GM11168 (cell line): ENCODE data around the gene PRPSAP1.

Experiments
- in situ Hi-C: fragments of 300-500 bp; cut with MboI; formaldehyde crosslinking; loops from one replicate; pipeline ENCODE4 v1.12.0; 2022; ENCODE audit warnings: low sequenced_read_pairs; ENCODE audit not compliant: unreplicated experiment

Gene PRPSAP1

DNA sequence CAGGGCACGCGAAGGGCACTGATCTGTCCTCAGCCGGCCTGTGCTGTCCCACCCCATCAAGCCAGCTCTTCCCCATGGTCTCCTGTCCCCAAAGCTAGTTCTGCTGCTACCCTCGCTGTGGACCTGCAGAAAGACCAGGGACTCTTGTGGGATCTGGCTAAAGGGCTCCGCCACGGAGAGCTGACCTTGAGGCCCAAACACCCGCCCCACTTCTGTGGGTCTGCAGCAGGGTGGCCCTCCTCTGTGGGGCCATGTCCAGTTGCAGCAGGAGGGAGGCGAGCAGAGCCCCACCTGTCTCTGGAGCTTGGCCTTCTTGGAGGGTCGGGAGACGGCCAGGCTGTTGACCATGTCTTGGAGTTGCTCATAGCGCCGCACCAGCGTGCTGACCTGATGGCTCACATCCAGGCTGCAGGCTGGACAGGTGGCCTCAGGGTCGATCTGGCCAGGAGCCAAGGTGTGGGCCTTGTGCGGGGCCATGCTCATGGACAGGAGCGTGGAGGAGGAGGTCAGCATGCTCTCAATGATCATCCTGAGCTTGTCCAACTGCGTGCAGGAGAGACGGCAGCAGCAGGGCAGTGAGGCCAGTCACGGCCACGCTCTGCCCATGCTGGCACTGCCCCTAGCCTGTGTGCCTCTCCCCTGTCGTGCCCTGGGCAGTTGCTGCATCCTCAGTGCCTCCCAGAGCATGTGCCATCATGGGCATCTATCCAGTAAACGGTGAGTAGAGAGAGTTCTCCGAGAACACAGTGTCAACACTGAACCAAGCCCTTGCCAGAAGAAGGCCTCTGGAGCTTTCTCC is 71.9 kb downstream of the PRPSAP1 start:
- in situ Hi-C loops, result loop anchor here (5.0 to 25.0 kb wide), 2 partner anchors 164 to 269 kb away; partner anchors contain the start of gene CDK3

DNA sequence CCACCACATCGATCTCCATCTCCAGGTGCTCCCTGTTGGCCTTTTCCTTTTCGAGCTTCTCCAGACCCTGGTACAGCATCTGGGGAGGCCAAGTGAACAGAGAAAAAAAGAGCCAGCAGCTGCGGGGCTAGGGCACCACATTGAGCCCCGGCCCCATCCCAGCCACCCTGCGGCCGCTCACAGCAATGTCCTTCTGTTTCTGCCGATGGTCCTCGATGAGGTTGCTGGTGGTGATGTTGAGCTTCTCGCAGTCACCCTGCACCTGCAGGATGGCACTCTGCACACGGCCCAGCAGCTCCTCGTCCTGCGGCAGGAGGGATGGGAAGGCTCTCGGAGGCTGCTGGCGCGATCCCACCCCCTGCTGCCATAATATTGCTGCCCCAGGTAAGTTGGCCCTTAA is 73.1 kb downstream of the PRPSAP1 start:
- in situ Hi-C loops, result loop anchor here (5.0 to 25.0 kb wide), 2 partner anchors 163 to 268 kb away; partner anchors contain the start of gene CDK3

DNA sequence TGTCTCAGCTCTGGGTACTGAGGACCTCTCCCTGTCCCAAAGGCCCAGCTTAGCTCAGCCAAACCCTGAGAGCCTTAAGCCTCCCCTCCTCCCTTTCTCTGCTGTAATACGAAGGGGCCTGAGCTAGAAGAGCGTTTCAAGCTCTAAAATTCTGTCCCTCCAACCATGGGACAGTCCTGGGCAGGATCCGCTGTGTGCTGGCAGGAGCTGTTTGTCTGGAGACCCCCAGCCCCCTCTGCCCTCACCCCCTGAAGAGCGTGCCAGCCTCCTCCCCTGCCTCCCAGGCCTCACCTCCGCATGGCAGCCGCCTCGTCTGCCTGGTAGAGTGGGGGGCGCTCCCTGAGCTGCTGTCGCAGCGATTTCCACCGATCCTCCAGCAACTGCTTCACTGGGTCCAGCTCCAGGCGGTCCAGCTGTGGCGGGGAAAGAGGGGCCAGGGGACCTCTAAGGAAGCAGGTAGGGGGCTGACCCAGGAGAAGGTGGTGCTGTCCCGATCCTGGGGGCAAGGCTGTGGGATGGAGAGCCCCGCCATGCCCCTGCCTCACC is 73.9 kb downstream of the PRPSAP1 start:
- in situ Hi-C loops, result loop anchor here (5.0 to 25.0 kb wide), 2 partner anchors 163 to 268 kb away; partner anchors contain the start of gene CDK3

DNA sequence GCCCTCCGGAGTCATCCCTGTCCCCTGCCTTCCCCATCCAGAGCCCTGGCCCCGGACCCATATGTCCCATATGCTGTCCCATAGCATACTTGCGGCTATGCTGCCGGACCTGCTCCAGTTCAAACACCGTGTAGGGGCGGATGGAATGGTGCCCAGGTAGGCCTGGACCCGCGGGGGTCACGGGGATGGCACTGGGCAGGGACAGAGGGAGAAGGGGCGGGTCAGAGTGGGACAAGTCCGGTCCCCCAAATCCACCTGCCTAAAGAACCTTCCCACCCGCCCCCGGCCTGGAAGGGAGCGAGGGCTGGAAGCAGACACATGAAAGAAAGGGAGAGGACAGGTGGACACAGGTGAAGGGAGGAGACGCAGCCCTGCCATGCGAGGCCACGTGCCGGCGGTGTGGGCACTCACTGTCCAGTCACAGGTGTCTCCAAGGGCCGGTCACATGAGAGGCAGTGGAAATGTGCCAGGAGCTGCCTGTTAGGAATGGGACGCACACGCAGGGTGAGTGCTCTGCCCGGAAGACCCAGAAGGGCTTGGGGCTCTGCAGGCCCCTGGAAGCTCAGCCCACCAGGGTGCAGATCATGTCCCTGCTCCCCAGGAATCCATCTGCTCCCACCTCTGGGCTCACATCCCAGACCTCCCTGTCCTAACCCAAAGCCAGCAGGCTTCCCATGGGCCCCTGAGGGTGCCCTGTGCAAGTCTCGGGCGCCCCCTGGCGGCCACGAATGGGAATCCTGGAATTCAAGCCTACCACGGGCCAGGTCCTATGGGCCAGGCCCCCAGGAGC is 74.6 kb downstream of the PRPSAP1 start:
- in situ Hi-C loops, result loop anchor here (25.0 kb wide), 1 partner anchor 267 kb away; the partner anchor contains the start of gene CDK3

DNA sequence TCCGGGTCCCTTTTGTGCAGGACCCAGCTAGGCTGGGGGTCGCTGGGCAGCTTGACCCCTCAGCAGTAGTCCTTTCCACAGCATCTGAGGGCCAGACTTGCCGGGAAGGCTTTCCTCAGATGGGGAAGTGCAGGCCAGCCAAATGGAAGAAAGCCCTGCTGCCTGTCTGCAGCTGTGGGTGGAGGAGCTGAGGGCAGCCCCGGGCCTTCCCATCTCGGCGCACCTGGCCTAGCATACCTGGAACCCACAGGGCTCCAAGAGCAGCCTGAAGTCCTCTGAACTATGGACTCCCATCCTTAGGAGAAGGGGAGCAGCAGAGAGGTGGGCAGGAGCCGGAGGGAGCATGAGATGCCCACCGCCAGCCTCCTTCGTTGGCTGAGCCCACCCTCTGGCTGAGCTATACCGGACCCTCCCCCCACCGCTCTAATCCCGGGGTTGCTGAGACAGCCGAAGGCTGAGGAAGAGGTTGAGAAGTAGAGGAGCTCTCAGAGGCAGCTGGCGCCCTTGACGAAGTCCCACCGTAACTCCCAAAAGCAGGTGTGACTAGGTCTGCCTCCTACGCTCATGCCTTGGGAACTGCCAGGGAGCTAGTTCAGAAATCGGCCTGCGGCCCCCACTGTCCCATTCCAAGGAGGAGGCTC is 75.3 kb downstream of the PRPSAP1 start:
- in situ Hi-C loops, result loop anchor here (25.0 kb wide), 1 partner anchor 266 kb away; the partner anchor contains the start of gene CDK3

DNA sequence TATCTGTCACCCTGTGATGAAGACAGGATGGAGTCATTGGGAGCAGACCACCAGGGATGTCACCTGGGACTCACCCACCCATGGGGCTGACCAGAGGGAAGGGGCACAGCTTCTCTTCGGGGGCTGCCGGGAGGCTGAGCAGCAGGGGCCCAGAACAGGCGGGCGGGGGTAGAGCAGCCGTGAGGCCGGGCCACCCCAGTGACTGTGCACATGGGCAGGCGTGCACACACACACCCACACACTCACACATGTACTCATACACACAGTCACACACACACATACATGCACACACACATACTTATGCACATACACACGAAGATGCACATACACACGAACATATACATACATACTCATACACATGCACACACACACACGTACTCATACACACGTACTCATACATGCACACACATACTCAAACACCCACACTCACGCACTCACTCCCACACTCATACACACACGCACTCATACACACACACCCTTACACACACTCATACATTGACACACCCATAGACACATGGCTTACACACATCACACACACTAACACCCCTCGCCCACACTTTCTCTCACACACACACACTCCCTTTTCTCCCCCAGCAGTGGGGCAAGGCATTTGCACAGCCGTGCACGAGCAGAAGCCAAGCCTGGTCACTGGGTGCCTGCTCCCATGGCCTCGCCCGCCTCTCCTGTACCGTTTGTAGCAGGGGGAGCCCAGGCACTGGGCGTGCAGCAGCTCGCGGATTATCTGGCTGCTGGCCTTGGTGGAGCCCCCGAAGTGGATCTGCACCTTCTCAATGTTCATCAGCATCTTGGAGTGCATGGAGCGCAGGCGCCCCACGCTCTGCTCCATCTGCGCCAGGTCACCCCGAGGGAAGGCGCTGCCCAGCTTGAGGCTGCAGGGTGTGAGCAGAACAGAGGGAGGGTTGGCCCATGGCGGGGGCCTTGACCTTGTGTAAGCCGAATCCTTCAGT is 76.1 kb downstream of the PRPSAP1 start:
- in situ Hi-C loops, result loop anchor here (25.0 kb wide), 1 partner anchor 265 kb away; the partner anchor contains the start of gene CDK3

DNA sequence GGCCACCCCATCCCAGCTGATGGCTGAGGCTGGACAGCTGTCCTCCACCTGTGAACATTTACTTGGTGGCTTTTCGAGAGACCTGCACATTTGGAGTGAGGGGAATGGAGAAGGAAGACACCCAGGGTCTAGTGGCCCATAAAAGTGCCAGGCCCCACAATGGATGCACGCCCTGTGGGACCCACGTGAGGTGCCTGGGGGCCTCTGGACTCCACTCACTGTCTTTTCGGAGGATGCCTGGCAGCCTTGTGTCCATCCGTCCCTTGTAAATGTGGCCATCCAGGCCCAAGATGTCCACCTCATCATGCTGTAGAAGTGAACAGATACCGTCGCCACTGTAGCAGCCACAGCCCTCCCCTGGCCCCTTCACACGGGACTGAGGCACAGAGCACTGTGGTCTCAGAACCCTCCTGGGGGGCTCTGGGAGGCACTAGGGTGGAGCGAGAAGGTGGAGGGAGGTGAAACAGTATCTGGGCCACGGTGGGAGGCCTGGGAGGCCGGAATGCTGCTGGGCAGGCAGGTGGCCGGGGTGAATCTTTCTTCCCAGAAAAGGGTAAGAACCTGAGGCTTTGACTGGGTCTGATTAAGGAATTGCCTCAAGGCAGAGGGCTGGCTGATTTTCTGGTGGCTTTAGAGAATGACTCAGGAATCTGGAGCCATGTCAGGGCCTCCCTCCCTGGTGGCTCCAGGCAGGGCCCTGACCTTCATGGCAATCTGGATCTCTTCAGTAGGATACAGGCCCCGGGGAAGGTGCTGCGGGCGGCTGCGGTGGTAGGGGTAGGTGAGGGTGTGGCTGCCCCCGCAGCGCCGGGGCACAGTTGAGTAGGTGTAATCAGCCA is 77.0 kb downstream of the PRPSAP1 start:
- in situ Hi-C loops, result loop anchor here (25.0 kb wide), 1 partner anchor 264 kb away; the partner anchor contains the start of gene CDK3

DNA sequence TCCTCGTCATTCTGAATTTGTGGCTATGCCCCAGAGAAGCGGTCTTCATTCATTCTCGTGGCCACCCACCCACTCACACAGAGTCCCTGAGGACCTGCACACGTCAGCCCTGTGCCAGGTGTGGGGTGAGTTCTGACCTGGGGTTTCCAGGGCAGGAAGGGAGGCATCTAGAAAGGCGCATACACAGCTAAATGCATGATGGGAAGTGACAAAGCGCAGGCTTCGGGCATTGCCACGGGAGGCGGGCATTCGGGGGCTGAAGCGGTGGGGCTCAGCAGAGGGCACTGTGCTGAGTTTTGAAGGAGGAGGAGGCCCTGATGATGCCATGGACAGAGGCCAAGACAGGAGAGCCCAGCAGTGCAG is 77.7 kb downstream of the PRPSAP1 start:
- in situ Hi-C loops, result loop anchor here (25.0 kb wide), 1 partner anchor 264 kb away; the partner anchor contains the start of gene CDK3

DNA sequence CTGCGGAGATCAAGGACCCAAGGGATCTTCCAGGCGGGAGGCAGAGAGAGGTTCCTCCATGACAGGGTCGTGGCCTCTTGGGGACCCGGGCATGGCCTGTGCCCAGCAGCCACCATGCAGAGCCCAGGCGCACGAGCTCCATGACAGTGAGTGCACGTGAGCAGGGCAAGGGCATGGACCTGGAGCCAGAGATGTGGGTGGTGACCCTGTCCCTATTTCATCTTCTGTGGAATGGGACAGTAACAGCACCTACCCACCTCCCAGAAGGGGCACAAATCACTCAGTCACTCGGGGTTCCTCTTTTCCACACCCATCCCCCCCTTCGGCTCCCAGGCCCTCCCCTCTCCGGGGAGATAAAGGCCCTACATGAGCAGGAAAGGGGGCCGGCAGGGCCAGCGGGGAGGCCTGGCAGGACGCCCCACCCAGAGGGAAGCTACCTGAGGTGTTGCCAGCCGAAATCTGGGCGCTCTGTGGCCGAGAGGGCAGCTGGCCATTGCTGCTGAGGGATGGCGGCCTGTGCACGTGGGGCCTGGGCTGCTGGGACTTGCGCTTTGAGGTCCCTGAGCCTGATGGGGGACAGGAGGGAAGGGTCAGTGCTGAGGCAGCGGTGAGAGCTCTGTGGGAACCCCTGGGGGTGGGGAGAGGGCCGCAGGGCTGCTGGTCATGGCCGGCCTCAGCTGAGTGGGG is 78.2 kb downstream of the PRPSAP1 start:
- in situ Hi-C loops, result loop anchor here (25.0 kb wide), 1 partner anchor 263 kb away; the partner anchor contains the start of gene CDK3

DNA sequence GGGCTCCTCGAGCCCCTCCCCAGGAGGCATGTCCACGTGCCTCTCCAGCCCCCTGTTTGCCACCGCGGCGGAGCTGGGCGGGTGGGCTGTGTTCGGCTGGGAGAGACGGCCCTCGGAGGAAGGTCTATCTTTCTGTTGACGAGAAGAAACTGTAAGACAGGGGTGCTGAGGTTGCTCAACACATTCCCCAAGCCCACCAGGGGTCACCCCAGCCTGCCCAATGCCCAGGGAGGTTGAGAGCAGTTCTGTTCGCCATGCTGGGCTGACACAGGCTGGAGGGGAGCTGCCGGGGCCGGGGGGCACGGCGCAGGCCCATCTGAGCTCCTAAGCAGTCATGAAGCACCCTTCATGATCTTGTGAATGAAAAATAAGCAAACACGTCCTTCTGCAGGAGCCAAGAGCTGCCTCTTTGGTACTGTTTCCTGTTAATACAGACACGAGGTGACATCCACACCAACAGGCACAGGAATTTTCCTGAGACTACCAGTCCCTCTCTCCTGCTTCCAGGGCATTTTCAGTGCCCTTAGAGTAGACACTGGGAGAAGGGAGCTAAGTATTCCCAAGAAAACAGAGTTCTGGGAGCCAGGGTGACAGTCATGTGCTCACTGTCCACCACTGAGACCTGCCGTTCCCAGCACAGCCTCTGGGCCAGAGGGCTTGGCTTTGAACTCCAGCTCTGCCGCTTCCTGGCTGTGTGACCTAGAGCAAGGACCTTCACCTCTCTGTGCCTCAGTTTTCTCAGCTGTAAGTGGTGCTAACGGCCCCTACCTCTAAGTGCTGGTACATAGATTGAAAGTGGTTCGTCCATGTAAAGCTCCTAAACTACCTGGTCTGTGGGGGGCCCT is 79.4 kb downstream of the PRPSAP1 start:
- in situ Hi-C loops, result no loop called here

DNA sequence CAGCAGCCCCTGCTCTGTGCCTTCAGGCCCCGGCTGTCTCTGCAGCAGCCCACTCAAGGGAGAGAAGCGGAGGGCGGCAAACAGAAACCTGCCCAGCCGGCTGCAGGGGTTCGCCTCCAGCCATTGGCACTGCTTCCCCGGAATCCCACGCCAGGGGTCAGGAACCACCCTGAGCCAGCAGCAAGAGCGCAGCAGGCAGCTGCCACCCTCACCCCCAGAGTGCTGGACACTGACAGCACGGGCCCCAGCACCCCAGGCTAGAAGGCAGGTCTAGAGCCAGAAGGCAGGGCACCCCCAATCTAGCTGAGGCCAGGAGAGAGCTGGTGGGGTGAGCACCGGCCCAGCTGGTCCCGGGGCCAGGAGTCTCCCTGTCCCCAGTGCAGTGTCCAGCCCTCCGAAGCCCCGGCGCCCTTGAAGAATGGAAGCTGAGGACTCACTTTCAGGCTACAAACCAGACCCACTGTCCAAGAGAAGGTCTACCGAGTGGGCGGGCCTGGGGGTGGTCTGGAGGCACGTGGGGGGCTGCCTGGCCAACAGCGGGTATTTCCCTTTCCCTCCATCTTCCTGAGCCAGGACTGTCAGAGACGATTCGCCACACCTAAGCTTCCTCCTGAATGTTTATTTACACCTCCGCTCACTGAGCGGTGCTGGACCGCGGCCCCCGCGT is 80.1 kb downstream of the PRPSAP1 start:
- in situ Hi-C loops, result no loop called here

DNA sequence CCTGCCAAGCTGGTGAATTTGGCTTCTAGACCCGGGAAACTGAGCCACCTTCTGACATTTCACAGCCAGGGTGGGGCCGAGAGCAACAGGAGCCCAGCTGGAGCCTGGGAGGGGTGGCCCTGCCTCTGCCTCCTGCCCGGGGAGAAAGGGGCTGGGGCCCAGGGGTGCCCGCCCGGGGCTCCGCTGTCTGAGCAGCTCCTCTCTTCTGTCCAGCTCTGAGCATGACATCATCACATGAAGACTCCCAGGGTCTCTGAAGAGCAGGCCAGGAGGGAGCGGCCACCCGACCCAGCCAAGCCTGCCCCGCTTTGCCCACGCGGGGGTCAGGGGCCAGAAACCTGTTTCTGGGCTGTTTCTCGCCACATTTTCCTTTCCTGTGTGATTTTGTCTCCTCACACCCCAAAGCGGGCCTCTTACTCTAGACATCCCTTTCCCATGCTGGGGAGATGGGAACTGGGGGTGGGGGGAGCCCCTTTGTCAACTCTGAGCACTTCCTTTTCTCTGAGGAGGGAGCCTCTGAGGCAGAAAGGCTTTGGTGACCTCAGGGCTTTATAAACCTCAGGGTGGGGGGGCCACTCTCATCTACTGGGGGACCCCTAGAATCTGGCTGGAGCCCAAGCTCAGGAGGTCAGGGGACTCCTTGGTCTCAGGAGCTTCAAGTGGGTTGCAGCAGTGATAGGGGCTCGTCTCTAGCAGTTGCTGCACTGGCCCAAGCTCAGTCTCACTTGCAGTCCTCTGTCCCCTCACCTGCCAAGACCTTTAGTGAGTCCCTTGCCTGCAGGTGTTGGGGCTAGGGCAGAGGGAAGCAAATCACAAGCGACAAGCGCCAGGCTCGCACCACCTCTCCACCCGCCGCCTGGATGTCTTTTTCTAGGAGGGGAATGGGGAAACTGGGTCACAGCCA is 80.9 kb downstream of the PRPSAP1 start:
- in situ Hi-C loops, result no loop called here

DNA sequence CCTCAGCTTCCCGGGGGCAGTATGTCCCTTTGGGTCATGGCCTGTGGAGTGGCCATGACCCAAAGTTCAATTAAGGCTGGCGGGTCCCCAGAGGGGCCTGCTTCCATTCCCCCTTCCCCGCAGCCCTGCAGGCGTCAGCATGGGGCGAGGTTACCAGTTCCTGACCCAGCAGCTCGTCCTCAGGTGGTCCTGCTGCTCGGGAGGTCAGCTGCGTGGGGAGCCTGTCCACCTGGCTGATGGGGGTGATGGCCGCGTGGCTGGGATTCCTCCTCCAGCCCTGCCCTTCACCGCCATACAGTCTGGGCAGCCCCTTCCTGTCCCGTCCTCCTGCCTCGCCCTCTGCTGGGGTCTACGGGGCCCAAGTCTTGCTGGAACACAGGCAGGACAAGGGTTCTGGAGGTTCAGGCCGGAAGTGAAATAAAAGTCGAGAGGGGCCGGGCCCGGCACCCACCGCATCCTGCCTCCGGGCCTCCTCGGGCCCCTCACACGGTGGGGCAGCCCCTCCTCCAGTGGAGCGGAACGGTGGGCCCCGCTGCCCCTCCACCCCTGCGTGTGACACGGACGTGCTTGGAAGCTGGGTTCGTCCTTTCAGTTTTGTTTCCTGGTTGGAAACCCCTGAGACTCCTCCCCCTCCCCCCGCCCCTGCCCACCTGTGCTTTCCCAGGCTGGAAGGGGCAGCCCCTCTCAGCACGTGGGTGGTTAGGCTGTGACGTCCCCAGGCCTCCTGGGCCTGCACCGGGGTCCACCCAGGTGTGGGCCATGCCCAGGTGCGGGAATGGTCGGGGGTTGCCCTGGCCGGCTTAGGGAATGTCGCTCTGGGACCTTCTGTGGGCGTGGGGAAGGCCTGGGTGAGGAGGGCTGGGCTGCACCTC is 81.8 kb downstream of the PRPSAP1 start:
- in situ Hi-C loops, result no loop called here
